Vagina (tissue), 2 donors: ENCODE data around the gene SLC7A8.

ENCODE experiments used
- CTCF ChIP-seq, 3 experiments: fragments of 450-650 bp in 2 of 3; fragments of 200-600 bp in 1 of 3; sonication (generic) in 1 of 3; IDR thresholded peaks; one replicate each; pipeline ENCODE4 v1.5.1; 2017 to 2019; ENCODE audit warnings: antibody characterized with exemption in 3 of 3, mild to moderate bottlenecking in 2 of 3, moderate library complexity in 2 of 3
- POLR2A ChIP-seq, 2 donors: fragments of 450-650 bp; IDR thresholded peaks; one replicate each; pipeline ENCODE4 v1.6.1; 2017; ENCODE audit warnings: antibody characterized with exemption in 2 of 2, mild to moderate bottlenecking in 2 of 2, moderate library complexity in 2 of 2
- POLR2AphosphoS5 ChIP-seq, 2 donors: sonication (generic); formaldehyde crosslinking; IDR thresholded peaks; one replicate each; pipeline ENCODE4 v1.9.0; 2017; ENCODE audit warnings: antibody characterized with exemption in 2 of 2, mild to moderate bottlenecking in 2 of 2, low read depth in 1 of 2; ENCODE audit not compliant: insufficient read depth in 1 of 2

- TF ChIP-seq CTCF (IDR thresholded peaks at IDR 0.05) (no peak), POLR2A (IDR thresholded peaks at IDR 0.05) (no peak), POLR2AphosphoS5 (IDR thresholded peaks at IDR 0.05; ENCODE audit: insufficient read depth in 1 of 2, low read depth in 1 of 2) (no peak)
Observed at GRCh38 chr14:23097786-23098185, 85.7 kb downstream of the SLC7A8 start.
